NB4 (cell line): ENCODE measurements around the gene PDK4.

ENCODE experiments used
- CTCF ChIP-seq: IDR thresholded peaks from one replicate; pipeline ENCODE4 v1.5.1; 2012; ENCODE audit warnings: low read depth, low read length
- POLR2A ChIP-seq: IDR thresholded peaks from 2 replicates; pipeline ENCODE4 v1.6.1; 2011; ENCODE audit warnings: mild to moderate bottlenecking; ENCODE audit not compliant: insufficient read length; ENCODE audit errors: extremely low read depth

GRCh38 chr7:95605275-95605674, 9.0 kb upstream of the PDK4 start:
- TF ChIP-seq CTCF (no peak), POLR2A (no peak)
